K562 (cell line): Measurements from ENCODE around the gene RNF180.

ENCODE experiments used
- CHD1 ChIP-seq: fragments of 200-600 bp; sonication (generic); IDR thresholded peaks from one replicate; pipeline ENCODE4 v1.6.1; 2012; ENCODE audit warnings: mild to moderate bottlenecking, moderate library complexity, low read length, inconsistent platforms
- KAT7 ChIP-seq: sonication (generic); formaldehyde crosslinking; IDR thresholded peaks from 2 replicates; pipeline ENCODE4 v1.8.0; 2022; ENCODE audit warnings: missing genetic modification reagents, mild to moderate bottlenecking, borderline replicate concordance
- KDM4B ChIP-seq, 2 experiments: fragments of 450-650 bp in 1 of 2; sonication (generic) in 1 of 2; IDR thresholded peaks; 2 replicates each; pipeline ENCODE4 v1.6.1; 2016 to 2017; ENCODE audit warnings: borderline replicate concordance in 2 of 2, antibody characterized with exemption in 1 of 2, low read depth in 1 of 2, mild to moderate bottlenecking in 1 of 2
- MTA3 ChIP-seq: fragments of 450-650 bp; formaldehyde crosslinking; IDR thresholded peaks from 2 replicates; pipeline ENCODE4 v1.6.1; 2017; ENCODE audit warnings: mild to moderate bottlenecking, borderline replicate concordance
- NR3C1 ChIP-seq: sonication (generic); formaldehyde crosslinking; IDR thresholded peaks from 2 replicates; pipeline ENCODE4 v1.8.1; 2022; ENCODE audit warnings: missing genetic modification reagents
- PHB2 ChIP-seq: fragments of 450-650 bp; IDR thresholded peaks from 2 replicates; pipeline ENCODE4 v1.6.1; 2017; ENCODE audit warnings: low read depth
- PREB ChIP-seq: sonication (generic); formaldehyde crosslinking; IDR thresholded peaks from 2 replicates; pipeline ENCODE4 v1.8.1; 2023; ENCODE audit warnings: mild to moderate bottlenecking, missing genetic modification reagents

- TF ChIP-seq KAT7 (CRISPR knock-in tag) (no peak), NR3C1 (CRISPR knock-in tag) (no peak), PHB2 (no peak), CHD1 (no peak), PREB (CRISPR knock-in tag) (no peak), KDM4B (IDR thresholded peaks at IDR 0.05; ENCODE audit: borderline replicate concordance in 2 of 2, low read depth in 1 of 2) (no peak), MTA3 (no peak)
Measured at GRCh38 chr5:64364426-64364825, 198.8 kb downstream of the RNF180 start.
